Measurements from ENCODE around the gene CORO7.

CORO7 gene

DNA sequence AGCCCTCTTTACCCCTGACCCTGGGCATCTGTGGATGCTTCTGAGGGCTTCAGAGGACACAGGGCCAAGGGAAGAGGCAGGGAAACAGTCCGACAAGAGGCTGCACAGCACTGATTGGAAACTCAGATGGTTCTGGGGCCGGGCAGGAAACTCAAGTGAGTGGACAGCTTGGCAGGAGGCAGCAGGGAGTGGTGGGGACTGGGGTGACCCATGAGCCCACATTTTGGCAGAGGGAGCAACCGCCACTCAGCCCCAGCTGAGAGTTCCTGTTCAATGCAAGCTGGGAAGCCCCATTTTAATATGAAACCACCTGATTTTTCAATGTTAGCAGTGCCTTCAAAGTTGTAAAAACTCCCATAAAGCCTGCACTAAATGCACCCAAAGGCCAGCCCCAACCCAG, 46.2 kb downstream of the CORO7 start:
- DNase-seq = no peak
- peak overlapping the region; percentile 47 for H3K27ac ChIP-seq
- TF ChIP-seq, protein P1, sequence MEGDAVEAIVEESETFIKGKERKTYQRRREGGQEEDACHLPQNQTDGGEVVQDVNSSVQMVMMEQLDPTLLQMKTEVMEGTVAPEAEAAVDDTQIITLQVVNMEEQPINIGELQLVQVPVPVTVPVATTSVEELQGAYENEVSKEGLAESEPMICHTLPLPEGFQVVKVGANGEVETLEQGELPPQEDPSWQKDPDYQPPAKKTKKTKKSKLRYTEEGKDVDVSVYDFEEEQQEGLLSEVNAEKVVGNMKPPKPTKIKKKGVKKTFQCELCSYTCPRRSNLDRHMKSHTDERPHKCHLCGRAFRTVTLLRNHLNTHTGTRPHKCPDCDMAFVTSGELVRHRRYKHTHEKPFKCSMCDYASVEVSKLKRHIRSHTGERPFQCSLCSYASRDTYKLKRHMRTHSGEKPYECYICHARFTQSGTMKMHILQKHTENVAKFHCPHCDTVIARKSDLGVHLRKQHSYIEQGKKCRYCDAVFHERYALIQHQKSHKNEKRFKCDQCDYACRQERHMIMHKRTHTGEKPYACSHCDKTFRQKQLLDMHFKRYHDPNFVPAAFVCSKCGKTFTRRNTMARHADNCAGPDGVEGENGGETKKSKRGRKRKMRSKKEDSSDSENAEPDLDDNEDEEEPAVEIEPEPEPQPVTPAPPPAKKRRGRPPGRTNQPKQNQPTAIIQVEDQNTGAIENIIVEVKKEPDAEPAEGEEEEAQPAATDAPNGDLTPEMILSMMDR (IDR thresholded peaks at IDR 0.05; ENCODE audit: low read depth, low read length) = no peak
- H3K4me3 ChIP-seq (ENCODE audit: low read depth, low read length) = no peak overlapping the region
- no peaks in the 10 kb centered on the region for H3K27me3 ChIP-seq (ENCODE audit: insufficient read depth, low read depth, severe bottlenecking)
- no peaks in the 10 kb centered on the region for H3K9me3 ChIP-seq (ENCODE audit: severe bottlenecking)
- H3K36me3 ChIP-seq = no peaks in the 10 kb centered on the region

DNA sequence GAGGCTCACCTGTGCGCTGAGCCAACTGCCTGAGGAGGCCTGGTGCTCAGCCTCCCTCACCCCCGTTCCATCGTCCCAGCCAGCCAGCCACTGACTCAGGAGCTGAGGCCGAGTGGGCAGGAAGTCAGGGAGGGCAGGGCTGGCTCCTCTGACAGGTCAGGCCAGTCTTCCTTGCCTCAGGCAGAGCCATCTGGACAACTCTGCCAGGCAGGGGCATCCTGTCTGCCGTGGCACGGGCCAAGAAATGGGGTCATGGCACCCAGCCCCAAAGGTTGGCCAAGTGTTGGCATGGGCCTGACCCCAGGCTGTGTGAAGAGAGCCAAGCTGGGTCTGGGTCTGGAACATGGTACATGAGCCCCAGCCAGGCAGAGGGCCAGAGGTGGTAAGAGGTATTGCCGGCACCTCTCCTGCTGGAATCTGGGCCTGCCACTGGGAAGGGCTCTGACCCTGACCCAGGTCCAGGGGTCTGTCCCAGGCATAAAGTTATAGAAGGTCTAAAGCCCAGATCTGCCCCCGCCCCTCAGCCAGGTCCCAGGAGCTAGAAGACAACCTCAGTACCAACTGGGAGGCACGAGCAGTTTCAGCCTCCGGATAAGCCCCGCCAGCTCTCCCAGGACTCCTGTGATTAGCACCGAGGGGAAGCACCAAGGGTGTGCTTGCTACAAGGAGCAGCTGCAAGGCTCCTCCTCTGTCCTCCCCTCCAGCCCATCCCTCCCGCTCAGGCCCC, 47.2 kb downstream of the CORO7 start:
- Histone ChIP-seq H3K36me3 (no peaks in the 10 kb centered on the region; the same call in 1 of the 2 replicates), H3K27ac (no peak overlapping the region), H3K4me3 (ENCODE audit: low read depth, low read length) (no peak overlapping the region), H3K27me3 (ENCODE audit: insufficient read depth, low read depth, severe bottlenecking) (no peaks in the 10 kb centered on the region), H3K9me3 (ENCODE audit: severe bottlenecking) (no peaks in the 10 kb centered on the region)
- TF ChIP-seq, protein P1 (IDR thresholded peaks at IDR 0.05; ENCODE audit: low read depth, low read length) = no peak
- no peak for DNase-seq

DNA sequence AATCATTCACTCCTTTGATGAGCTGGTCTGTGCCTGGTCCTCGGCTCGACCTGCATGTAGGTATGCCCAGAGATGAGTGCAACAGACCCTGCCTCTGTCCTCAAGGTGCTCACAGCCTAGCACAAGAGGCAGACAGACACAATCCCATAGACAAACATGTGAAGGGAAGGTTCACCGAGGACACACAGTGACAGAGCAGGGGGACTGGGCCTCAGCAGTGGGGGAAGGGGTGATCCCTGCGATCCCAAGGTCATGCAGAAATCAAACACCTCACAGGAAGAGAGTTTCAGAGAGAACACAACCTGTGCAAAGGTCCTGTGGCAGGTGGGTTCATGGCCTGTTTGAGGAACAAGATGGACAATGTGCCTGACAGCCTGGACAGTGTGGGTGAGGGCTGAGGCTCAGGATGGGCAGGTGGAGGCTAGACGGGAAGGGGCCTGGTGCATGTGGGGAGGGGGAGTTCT, 49.0 kb downstream of the CORO7 start:
- TF ChIP-seq, protein P1 (IDR thresholded peaks at IDR 0.05; ENCODE audit: low read depth, low read length) = 0 out of 2 replicates have a peak, but pooled peaks have one; percentile 9
- Histone ChIP-seq H3K27ac (no peak overlapping the region), H3K9me3 (ENCODE audit: severe bottlenecking) (no peaks in the 10 kb centered on the region), H3K4me3 (ENCODE audit: low read depth, low read length) (no peak overlapping the region), H3K36me3 (peaks cover 3% of the 10 kb centered on the region; the same call in 1 of the 2 replicates), H3K27me3 (ENCODE audit: insufficient read depth, low read depth, severe bottlenecking) (no peaks in the 10 kb centered on the region)
- no peak for DNase-seq

DNA sequence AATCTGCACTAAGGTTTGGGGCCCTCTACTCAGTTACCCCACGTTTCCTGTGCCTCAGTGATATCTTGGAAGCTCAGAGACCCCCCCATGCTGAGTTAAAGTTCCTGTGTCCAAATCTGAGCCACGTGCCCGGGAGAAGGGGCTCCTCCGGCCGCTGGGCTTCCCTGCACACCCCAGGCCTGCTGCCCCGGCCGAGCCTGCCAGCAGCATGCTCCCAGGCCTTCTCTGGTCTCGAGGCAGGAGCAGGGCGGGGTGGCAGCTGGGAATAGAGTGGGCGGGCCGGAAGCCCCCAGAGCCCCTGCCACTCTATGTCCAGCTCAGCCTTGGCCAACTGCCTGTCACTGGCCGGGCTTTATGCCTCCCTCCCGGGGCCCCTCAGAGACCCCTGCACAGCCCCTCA, 50.4 kb downstream of the CORO7 start:
- H3K36me3 ChIP-seq = peaks cover 5% of the 10 kb centered on the region; the same call in 1 of the 2 replicates
- no peak for DNase-seq
- TF ChIP-seq, protein P1 (IDR thresholded peaks at IDR 0.05; ENCODE audit: low read depth, low read length) = no peak
- no peaks in the 10 kb centered on the region for H3K27me3 ChIP-seq (ENCODE audit: insufficient read depth, low read depth, severe bottlenecking)
- H3K4me3 ChIP-seq (ENCODE audit: low read depth, low read length) = no peak overlapping the region
- no peak overlapping the region for H3K27ac ChIP-seq
- no peaks in the 10 kb centered on the region for H3K9me3 ChIP-seq (ENCODE audit: severe bottlenecking)

DNA sequence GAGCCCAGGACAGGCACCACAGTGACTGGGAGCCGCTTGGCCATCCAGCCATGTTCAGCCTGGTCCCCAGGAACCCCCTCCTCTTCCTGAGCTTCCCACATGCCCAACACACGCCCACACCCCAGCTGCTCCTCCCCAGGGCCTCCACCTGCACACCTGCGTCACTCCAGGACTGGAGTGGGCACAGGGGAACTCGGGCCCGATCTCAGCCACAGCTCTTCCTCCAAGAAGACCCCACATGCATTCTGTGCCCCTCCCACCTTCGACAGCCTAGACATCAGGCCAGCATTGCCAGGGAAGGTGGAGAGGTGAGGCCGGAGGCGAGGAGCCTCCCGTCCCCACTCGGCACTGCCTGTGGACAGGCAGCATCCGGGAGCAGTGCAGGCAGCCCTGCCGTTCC, 50.8 kb downstream of the CORO7 start:
- no peak overlapping the region for H3K4me3 ChIP-seq (ENCODE audit: low read depth, low read length)
- H3K9me3 ChIP-seq (ENCODE audit: severe bottlenecking) = no peaks in the 10 kb centered on the region
- H3K27me3 ChIP-seq (ENCODE audit: insufficient read depth, low read depth, severe bottlenecking) = no peaks in the 10 kb centered on the region
- peaks cover 5% of the 10 kb centered on the region; the same call in 1 of the 2 replicates for H3K36me3 ChIP-seq
- TF ChIP-seq, protein P1 (IDR thresholded peaks at IDR 0.05; ENCODE audit: low read depth, low read length) = no peak
- no peak overlapping the region for H3K27ac ChIP-seq
- DNase-seq = no peak
